Endothelial cell of umbilical vein (primary cell): Measurements from ENCODE around the gene RUSF1. TPM values are rescaled to one million over a fixed set of nuclear protein-coding genes. Genes with fewer than 3 reads are reported as not detected.

Experiments
- BruUV-seq: library from RNA; stranded (reverse); fragments of 400-500 nt; replicated peaks from 2 replicates; lab custom pipeline; 2021; lab: Mats Ljungman, UMichigan
- CTCF ChIA-PET: fragments of 300-600, 350-600 bp; sonication (Branson Sonifier 250); formaldehyde crosslinking; loops from one replicate; lab custom pipeline; 2021; ENCODE audit warnings: antibody characterized with exemption, inconsistent platforms; lab: Charles Lee
- POLR2A ChIA-PET: fragments of 300-600, 350-600 bp; sonication (Branson Sonifier 250); formaldehyde crosslinking; loops from one replicate; lab custom pipeline; 2021; ENCODE audit warnings: antibody characterized with exemption, inconsistent platforms; lab: Charles Lee
- DNase-seq: peaks from one replicate; pipeline ENCODE4 v3.0.0-alpha.2; 2011; ENCODE audit warnings: low read depth, low spot score
- FAIRE-seq: peaks from 2 replicates; lab custom pipeline; 2011; peaks lifted over from hg19 to GRCh38; lab: Jason Lieb, UNC
- H2AFZ ChIP-seq: 2 replicates; pipeline ENCODE4 v1.6.0; 2012; ENCODE audit warnings: low read depth, low read length, control low read depth, inconsistent platforms
- H3K27ac ChIP-seq: 2 replicates; pipeline ENCODE4 v1.5.1; 2011; ENCODE audit warnings: low read depth, mild to moderate bottlenecking, control low read depth, low read length, moderate library complexity; ENCODE audit not compliant: insufficient read depth
- H3K27me3 ChIP-seq, 2 experiments: 2 replicates each; pipeline versions ENCODE4 v1.6.0 to v1.6.1; 2011; ENCODE audit warnings: low read length in 2 of 2, mixed read lengths in 1 of 2; ENCODE audit not compliant: control insufficient read depth in 2 of 2, insufficient read depth in 2 of 2
- H3K36me3 ChIP-seq, 2 experiments: 2 replicates in 1 of 2; 3 replicates in 1 of 2; pipeline ENCODE4 v1.5.1; 2011; ENCODE audit warnings: low read length in 2 of 2, mild to moderate bottlenecking in 1 of 2, moderate library complexity in 1 of 2; ENCODE audit not compliant: control insufficient read depth in 2 of 2, insufficient read depth in 2 of 2; ENCODE audit errors: extremely low read depth in 1 of 2
- H3K4me1 ChIP-seq: 3 replicates; pipeline ENCODE4 v1.5.1; 2011; ENCODE audit warnings: mild to moderate bottlenecking, low read length; ENCODE audit not compliant: control insufficient read depth, insufficient read depth; ENCODE audit errors: extremely low read depth
- H3K4me2 ChIP-seq: 2 replicates; pipeline ENCODE4 v1.6.1; 2011; ENCODE audit warnings: low read length, control low read depth, mixed read lengths; ENCODE audit not compliant: insufficient read depth
- H3K4me3 ChIP-seq, 3 experiments: fragments of 200-600 bp in 1 of 3; sonication (generic), shearing (Covaris generic) in 1 of 3; replicated peaks in 1 of 3; 2 replicates each; pipeline ENCODE4 v1.5.1; 2011 to 2016; ENCODE audit warnings: control low read depth in 3 of 3, low read length in 3 of 3, mild to moderate bottlenecking in 2 of 3, inconsistent platforms in 1 of 3, low read depth in 1 of 3, moderate library complexity in 1 of 3; ENCODE audit not compliant: insufficient read depth in 1 of 3
- H3K79me2 ChIP-seq: 2 replicates; pipeline ENCODE4 v1.6.0; 2012; ENCODE audit warnings: low read length, inconsistent platforms; ENCODE audit not compliant: control insufficient read depth, insufficient read depth
- H3K9ac ChIP-seq: replicated peaks from 2 replicates; pipeline ENCODE3; 2011; ENCODE audit warnings: low read length, control low read depth; ENCODE audit not compliant: insufficient read depth; ENCODE audit errors: extremely low read depth
- H3K9me1 ChIP-seq: replicated peaks from 3 replicates; pipeline ENCODE4 v1.6.0; 2011; ENCODE audit warnings: mild to moderate bottlenecking, low read length; ENCODE audit not compliant: control insufficient read depth, insufficient read depth; ENCODE audit errors: extremely low read depth
- H3K9me3 ChIP-seq: replicated peaks from 2 replicates; pipeline ENCODE4 v1.5.1; 2012; ENCODE audit warnings: low read length, inconsistent platforms; ENCODE audit not compliant: control insufficient read depth, insufficient read depth
- H4K20me1 ChIP-seq: replicated peaks from 2 replicates; pipeline ENCODE3; 2011; ENCODE audit warnings: mild to moderate bottlenecking, low read length; ENCODE audit not compliant: control insufficient read depth, insufficient read depth; ENCODE audit errors: extremely low read depth
- EZH2 ChIP-seq: IDR thresholded peaks from 2 replicates; pipeline ENCODE4 v1.6.1; 2012; ENCODE audit warnings: borderline replicate concordance, low read depth, mild to moderate bottlenecking, moderate library complexity, low read length, inconsistent platforms; ENCODE audit not compliant: severe bottlenecking
- FOS ChIP-seq: IDR thresholded peaks from 2 replicates; pipeline ENCODE4 v1.6.1; 2011; ENCODE audit warnings: mild to moderate bottlenecking, low read length, moderate library complexity, borderline replicate concordance; ENCODE audit not compliant: insufficient read depth
- GATA2 ChIP-seq: IDR thresholded peaks from 2 replicates; pipeline ENCODE4 v1.7.0; 2011; ENCODE audit warnings: low read depth, mild to moderate bottlenecking, moderate library complexity, mixed read lengths, low read length; ENCODE audit not compliant: insufficient read length, insufficient read depth
- JUN ChIP-seq: IDR thresholded peaks from 2 replicates; pipeline ENCODE4 v1.6.1; 2011; ENCODE audit warnings: borderline replicate concordance, low read depth; ENCODE audit not compliant: insufficient read length, insufficient read depth
- MYC ChIP-seq: IDR thresholded peaks from one replicate; pipeline ENCODE4 v1.6.1; 2011; ENCODE audit warnings: mild to moderate bottlenecking, low read depth, low read length
- POLR2A ChIP-seq: IDR thresholded peaks from 2 replicates; pipeline ENCODE4 v1.6.1; 2012; ENCODE audit warnings: low read depth, mild to moderate bottlenecking, control low read depth, low read length
- POLR2AphosphoS5 ChIP-seq: IDR thresholded peaks from 2 replicates; pipeline ENCODE4 v1.6.1; 2012; ENCODE audit warnings: low read depth, mild to moderate bottlenecking, control low read depth, low read length, moderate library complexity; ENCODE audit not compliant: insufficient read depth
- dilution Hi-C: fragments of 300-500 bp; cut with MboI; formaldehyde crosslinking; loops from one replicate; pipeline ENCODE4 v1.15.0; 2019; ENCODE audit warnings: low sequenced_read_pairs; ENCODE audit not compliant: extremely low pct_ligation_motif_present
- intact Hi-C: fragments of 100-400 bp; cut with micrococcal nuclease; formaldehyde crosslinking; loops from one replicate; pipeline ENCODE4 v1.10.0; 2022
- polyA plus RNA-seq, 4 experiments: library from polyadenylated mRNA; depleted of rRNA in 3 of 4; stranded (reverse) in 3 of 4; unstranded in 1 of 4; fragments of >200 nt; gene quantifications; 2 replicates each; pipeline versions ENCODE4 v1.2.1 to v1.2.3, GENCODE V29; 2011 to 2012; ENCODE audit warnings: missing spikeins in 1 of 4
- total RNA-seq: library from RNA; stranded (reverse); gene quantifications from 2 replicates; pipeline ENCODE4 v1.2.3, GENCODE V29; 2021
- TF ChIP-seq, protein P1 (sequence below), 2 donors: IDR thresholded peaks; 1 replicate in 1 of 2; 2 replicates in 1 of 2; pipeline ENCODE4 v1.5.1; 2011; ENCODE audit warnings: low read length in 2 of 2, mild to moderate bottlenecking in 2 of 2, moderate library complexity in 2 of 2, control low read depth in 1 of 2, inconsistent platforms in 1 of 2, low read depth in 1 of 2; ENCODE audit not compliant: insufficient read depth in 1 of 2; ENCODE audit errors: extremely low read depth in 1 of 2
- TF ChIP-seq, protein P2 (sequence below): IDR thresholded peaks from 2 replicates; pipeline ENCODE4 v1.6.1; 2011; ENCODE audit not compliant: insufficient read depth, insufficient read length

Gene RUSF1
- total and polyA plus RNA-seq, 2 donors (not counting 3 experiments of a cell fraction or from before 2014, with no cell fraction given) = 36.4 to 40.3 TPM

DNA sequence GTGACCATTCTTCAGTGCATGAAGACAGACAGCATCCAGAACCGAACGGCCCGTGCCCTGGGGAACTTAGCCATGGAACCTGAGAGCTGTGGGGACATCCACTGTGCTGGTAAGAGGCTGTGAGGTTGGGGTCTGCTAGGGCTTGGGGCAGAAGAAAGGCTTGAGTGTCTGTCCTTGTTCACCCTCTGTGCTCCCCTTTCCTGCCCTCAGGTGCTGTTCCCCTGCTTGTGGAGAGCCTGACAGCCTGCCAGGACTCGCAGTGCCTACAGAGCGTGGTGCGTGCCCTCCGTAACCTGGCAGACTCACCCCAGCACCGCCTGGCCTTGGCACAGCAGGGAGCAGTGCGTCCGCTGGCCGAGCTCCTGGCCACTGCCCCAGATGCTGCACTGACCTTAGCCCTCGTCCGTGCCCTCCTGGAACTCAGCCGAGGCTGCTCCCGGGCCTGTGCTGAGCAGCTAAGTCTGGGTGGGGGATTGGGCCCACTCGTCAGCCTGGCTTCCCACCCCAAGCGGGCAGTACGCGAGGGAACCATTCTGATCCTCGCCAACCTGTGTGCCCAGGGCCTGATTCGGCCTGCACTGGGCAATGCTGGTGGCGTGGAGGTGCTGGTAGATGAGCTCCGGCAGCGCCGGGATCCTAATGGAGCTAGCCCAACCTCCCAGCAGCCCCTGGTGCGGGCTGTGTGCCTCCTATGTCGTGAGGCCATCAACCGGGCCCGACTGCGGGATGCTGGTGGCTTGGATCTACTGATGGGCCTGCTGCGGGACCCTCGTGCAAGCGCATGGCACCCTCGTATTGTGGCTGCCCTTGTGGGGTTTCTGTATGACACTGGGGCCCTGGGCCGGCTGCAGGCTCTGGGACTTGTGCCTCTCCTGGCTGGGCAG lies 46.0 kb downstream of the RUSF1 start:
- no peak overlapping the region for H3K4me3 ChIP-seq
- no TSS peak for BruUV-seq
- no peak overlapping the region for H3K9ac ChIP-seq
- FAIRE-seq (no peak), DNase-seq (no peak)
- ChIA-PET CTCF (interaction anchor here (0.9 kb wide), 1 partner anchor 477 kb away, joined by 3 read pairs; the partner anchor contains the start of gene HSD3B7), POLR2A (no interaction called here)
- no peak overlapping the region for H2AFZ ChIP-seq
- no peaks in the 10 kb centered on the region for H3K9me1 ChIP-seq
- no peak overlapping the region for H3K4me2 ChIP-seq
- dilution Hi-C loops = no loop called here
- intact Hi-C loops = no loop called here
- peaks cover 6 to 25% of the 10 kb centered on the region in 2 experiments for H3K36me3 ChIP-seq
- peaks cover 22% of the 10 kb centered on the region for H3K79me2 ChIP-seq
- H3K27me3 ChIP-seq = no peaks in the 10 kb centered on the region
- peaks cover 18% of the 10 kb centered on the region for H3K4me1 ChIP-seq
- TF ChIP-seq EZH2 (no peak), MYC (no peak), POLR2A (no peak), FOS (no peak), POLR2AphosphoS5 (no peak), JUN (no peak), GATA2 (no peak)
- TF ChIP-seq, protein P1, sequence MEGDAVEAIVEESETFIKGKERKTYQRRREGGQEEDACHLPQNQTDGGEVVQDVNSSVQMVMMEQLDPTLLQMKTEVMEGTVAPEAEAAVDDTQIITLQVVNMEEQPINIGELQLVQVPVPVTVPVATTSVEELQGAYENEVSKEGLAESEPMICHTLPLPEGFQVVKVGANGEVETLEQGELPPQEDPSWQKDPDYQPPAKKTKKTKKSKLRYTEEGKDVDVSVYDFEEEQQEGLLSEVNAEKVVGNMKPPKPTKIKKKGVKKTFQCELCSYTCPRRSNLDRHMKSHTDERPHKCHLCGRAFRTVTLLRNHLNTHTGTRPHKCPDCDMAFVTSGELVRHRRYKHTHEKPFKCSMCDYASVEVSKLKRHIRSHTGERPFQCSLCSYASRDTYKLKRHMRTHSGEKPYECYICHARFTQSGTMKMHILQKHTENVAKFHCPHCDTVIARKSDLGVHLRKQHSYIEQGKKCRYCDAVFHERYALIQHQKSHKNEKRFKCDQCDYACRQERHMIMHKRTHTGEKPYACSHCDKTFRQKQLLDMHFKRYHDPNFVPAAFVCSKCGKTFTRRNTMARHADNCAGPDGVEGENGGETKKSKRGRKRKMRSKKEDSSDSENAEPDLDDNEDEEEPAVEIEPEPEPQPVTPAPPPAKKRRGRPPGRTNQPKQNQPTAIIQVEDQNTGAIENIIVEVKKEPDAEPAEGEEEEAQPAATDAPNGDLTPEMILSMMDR (IDR thresholded peaks at IDR 0.05; ENCODE audit: extremely low read depth in 1 of 2, insufficient read depth in 1 of 2, low read depth in 1 of 2, low read length in 2 of 2) = no peak
- TF ChIP-seq, protein P2, sequence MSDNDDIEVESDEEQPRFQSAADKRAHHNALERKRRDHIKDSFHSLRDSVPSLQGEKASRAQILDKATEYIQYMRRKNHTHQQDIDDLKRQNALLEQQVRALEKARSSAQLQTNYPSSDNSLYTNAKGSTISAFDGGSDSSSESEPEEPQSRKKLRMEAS = no peak
- no peaks in the 10 kb centered on the region for H3K9me3 ChIP-seq
- no peaks in the 10 kb centered on the region for H4K20me1 ChIP-seq
- no peak overlapping the region for H3K27ac ChIP-seq
